ENCODE measurements around the gene PHACTR3.

Gene PHACTR3

DNA sequence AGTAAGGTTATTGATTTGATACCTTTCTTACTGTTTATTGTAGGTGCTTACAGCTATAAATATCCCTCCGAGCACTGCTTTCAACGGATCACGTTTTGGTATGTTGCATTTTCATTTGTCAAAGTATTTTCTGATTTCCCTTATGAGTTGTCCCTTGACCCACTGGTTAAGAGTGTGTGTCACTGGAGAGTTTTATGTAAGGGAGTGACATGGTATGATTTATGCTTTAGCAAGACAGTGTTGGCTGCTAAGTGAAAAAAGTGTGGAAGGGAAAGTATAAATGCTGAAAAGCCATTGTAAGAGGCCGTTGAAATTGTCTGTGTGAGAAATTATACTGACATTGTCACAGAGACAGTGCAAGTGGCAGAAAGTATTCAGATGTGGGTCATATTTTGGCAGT is 257.1 kb downstream of the PHACTR3 start:
- no peak overlapping the region for H2AFZ ChIP-seq (ENCODE audit: low read depth, low read length)
- no peak overlapping the region for H3K9ac ChIP-seq (ENCODE audit: low read length)
- H3K4ac ChIP-seq (ENCODE audit: low read depth in 1 of 2, low read length in 2 of 2), result no peak overlapping the region
- no peak overlapping the region for H2BK15ac ChIP-seq (ENCODE audit: low read depth, poor library complexity, severe bottlenecking)
- H3K27ac ChIP-seq (ENCODE audit: low read length, poor library complexity, severe bottlenecking), result no peak overlapping the region
- no peak overlapping the region for H2BK120ac ChIP-seq (ENCODE audit: low read depth, low read length)
- no peak overlapping the region for H3K4me3 ChIP-seq (ENCODE audit: insufficient read depth in 1 of 2, low read depth in 1 of 2, low read length in 2 of 2)
- H3K14ac ChIP-seq (ENCODE audit: low read length in 2 of 2), result no peak overlapping the region
- H3K23ac ChIP-seq (ENCODE audit: low read length in 2 of 2), result no peak overlapping the region
- no peaks in the 10 kb centered on the region for H3K4me1 ChIP-seq (ENCODE audit: control insufficient read depth, insufficient read depth, low read depth, low read length)
- H3K36me3 ChIP-seq (ENCODE audit: control insufficient read depth in 1 of 2, insufficient read depth in 2 of 2, low read depth in 1 of 2, low read length in 2 of 2), result no peaks in the 10 kb centered on the region
- no peak overlapping the region for H2BK12ac ChIP-seq (ENCODE audit: low read length in 2 of 2)
- H3K18ac ChIP-seq (ENCODE audit: low read depth in 1 of 2, low read length in 2 of 2), result no peak overlapping the region
- H3K4me2 ChIP-seq (ENCODE audit: low read length, poor library complexity, severe bottlenecking), result no peak overlapping the region
- H3K9me3 ChIP-seq (ENCODE audit: control insufficient read depth, low read length), result peaks cover 5% of the 10 kb centered on the region
- no peak overlapping the region for H2BK5ac ChIP-seq (ENCODE audit: low read depth, low read length, poor library complexity, severe bottlenecking)
- 73% methylated on average over 4 of the region's 4 CpGs for WGBS
- DNase-seq, result no peak
- H2AK5ac ChIP-seq (ENCODE audit: low read length, severe bottlenecking), result no peak overlapping the region
- no peaks in the 10 kb centered on the region for H3K79me1 ChIP-seq (replicated peaks; ENCODE audit: low read length, poor library complexity, severe bottlenecking)
- H4K91ac ChIP-seq (ENCODE audit: low read length), result no peak overlapping the region
- no peaks in the 10 kb centered on the region for H3K27me3 ChIP-seq (ENCODE audit: control insufficient read depth in 1 of 2, insufficient read depth in 1 of 2, low read length in 2 of 2)
- H4K8ac ChIP-seq (ENCODE audit: low read length), result no peak overlapping the region

DNA sequence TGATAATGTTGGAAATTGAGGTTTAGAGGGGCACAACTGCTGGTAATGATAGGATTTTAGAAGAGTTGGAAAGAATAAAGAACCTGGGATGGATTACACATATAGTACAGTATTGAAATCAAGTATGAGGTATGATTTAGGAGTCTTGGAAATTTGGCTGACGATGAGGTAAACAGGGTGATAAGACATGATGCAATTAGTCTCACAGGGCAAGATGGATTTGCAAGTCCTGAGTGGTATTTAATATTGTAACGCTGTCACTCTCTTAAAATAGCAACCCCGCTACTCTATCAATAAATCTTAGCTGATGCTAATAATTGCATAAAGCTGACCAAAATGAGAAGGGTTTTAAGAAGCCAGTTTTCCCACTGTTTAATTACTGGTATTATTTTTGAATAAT is 258.7 kb downstream of the PHACTR3 start:
- Histone ChIP-seq H3K36me3 (ENCODE audit: control insufficient read depth in 1 of 2, insufficient read depth in 2 of 2, low read depth in 1 of 2, low read length in 2 of 2) (no peaks in the 10 kb centered on the region), H2BK5ac (ENCODE audit: low read depth, low read length, poor library complexity, severe bottlenecking) (no peak overlapping the region), H3K9me3 (ENCODE audit: control insufficient read depth, low read length) (peaks cover 5% of the 10 kb centered on the region), H3K4me2 (ENCODE audit: low read length, poor library complexity, severe bottlenecking) (no peak overlapping the region), H4K8ac (ENCODE audit: low read length) (no peak overlapping the region), H2BK120ac (ENCODE audit: low read depth, low read length) (no peak overlapping the region), H2BK15ac (ENCODE audit: low read depth, poor library complexity, severe bottlenecking) (no peak overlapping the region), H3K23ac (ENCODE audit: low read length in 2 of 2) (no peak overlapping the region), H3K18ac (ENCODE audit: low read depth in 1 of 2, low read length in 2 of 2) (no peak overlapping the region), H2BK12ac (ENCODE audit: low read length in 2 of 2) (no peak overlapping the region), H3K4me3 (ENCODE audit: insufficient read depth in 1 of 2, low read depth in 1 of 2, low read length in 2 of 2) (no peak overlapping the region), H2AFZ (ENCODE audit: low read depth, low read length) (no peak overlapping the region), H3K27me3 (ENCODE audit: control insufficient read depth in 1 of 2, insufficient read depth in 1 of 2, low read length in 2 of 2) (no peaks in the 10 kb centered on the region), H3K14ac (ENCODE audit: low read length in 2 of 2) (no peak overlapping the region), H3K4me1 (ENCODE audit: control insufficient read depth, insufficient read depth, low read depth, low read length) (no peaks in the 10 kb centered on the region), H2AK5ac (ENCODE audit: low read length, severe bottlenecking) (no peak overlapping the region), H3K9ac (ENCODE audit: low read length) (no peak overlapping the region), H3K4ac (ENCODE audit: low read depth in 1 of 2, low read length in 2 of 2) (no peak overlapping the region), H4K91ac (ENCODE audit: low read length) (no peak overlapping the region), H3K27ac (ENCODE audit: low read length, poor library complexity, severe bottlenecking) (no peak overlapping the region), H3K79me1 (replicated peaks; ENCODE audit: low read length, poor library complexity, severe bottlenecking) (no peaks in the 10 kb centered on the region)
- WGBS, result 80% methylated on average over 1 of the region's 3 CpGs
- DNase-seq, result no peak

DNA sequence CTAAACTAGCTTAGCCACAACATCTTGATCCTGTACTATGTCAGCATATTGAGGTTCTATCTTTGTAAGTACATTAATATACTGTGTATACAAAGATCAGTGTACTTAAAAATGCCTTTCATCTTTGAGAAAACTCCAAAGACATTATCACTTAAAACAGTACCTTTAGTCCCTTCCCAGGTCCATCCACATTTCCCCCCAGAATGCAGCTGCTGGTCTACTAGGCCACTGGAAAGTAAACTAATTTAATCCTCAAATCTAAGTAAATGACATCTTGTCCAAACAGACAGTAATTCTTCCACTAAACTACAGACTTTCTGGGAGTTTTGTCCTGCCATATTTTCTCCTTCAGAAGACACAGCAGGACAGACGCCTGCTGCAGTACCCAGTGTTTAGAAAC is 260.4 kb downstream of the PHACTR3 start:
- H2BK15ac ChIP-seq (ENCODE audit: low read depth, poor library complexity, severe bottlenecking), result no peak overlapping the region
- 36% methylated on average over 1 of the region's 1 CpG for WGBS

GRCh38 chr20:59866338-59866737 is 262.0 kb downstream of the PHACTR3 start:
- Histone ChIP-seq H2AK5ac (ENCODE audit: low read length, severe bottlenecking) (no peak overlapping the region), H4K91ac (ENCODE audit: low read length) (no peak overlapping the region), H3K27me3 (ENCODE audit: control insufficient read depth in 1 of 2, insufficient read depth in 1 of 2, low read length in 2 of 2) (no peaks in the 10 kb centered on the region), H3K79me1 (replicated peaks; ENCODE audit: low read length, poor library complexity, severe bottlenecking) (no peaks in the 10 kb centered on the region), H3K4me2 (ENCODE audit: low read length, poor library complexity, severe bottlenecking) (no peak overlapping the region), H3K27ac (ENCODE audit: low read length, poor library complexity, severe bottlenecking) (no peak overlapping the region), H3K18ac (ENCODE audit: low read depth in 1 of 2, low read length in 2 of 2) (no peak overlapping the region), H3K4me3 (ENCODE audit: insufficient read depth in 1 of 2, low read depth in 1 of 2, low read length in 2 of 2) (no peak overlapping the region), H4K8ac (ENCODE audit: low read length) (no peak overlapping the region), H2BK15ac (ENCODE audit: low read depth, poor library complexity, severe bottlenecking) (no peak overlapping the region), H2BK12ac (ENCODE audit: low read length in 2 of 2) (no peak overlapping the region), H2BK5ac (ENCODE audit: low read depth, low read length, poor library complexity, severe bottlenecking) (no peak overlapping the region), H2AFZ (ENCODE audit: low read depth, low read length) (no peak overlapping the region), H3K9ac (ENCODE audit: low read length) (no peak overlapping the region), H3K4ac (ENCODE audit: low read depth in 1 of 2, low read length in 2 of 2) (no peak overlapping the region), H3K23ac (ENCODE audit: low read length in 2 of 2) (no peak overlapping the region), H3K14ac (ENCODE audit: low read length in 2 of 2) (no peak overlapping the region), H3K36me3 (ENCODE audit: control insufficient read depth in 1 of 2, insufficient read depth in 2 of 2, low read depth in 1 of 2, low read length in 2 of 2) (no peaks in the 10 kb centered on the region), H2BK120ac (ENCODE audit: low read depth, low read length) (no peak overlapping the region), H3K9me3 (ENCODE audit: control insufficient read depth, low read length) (no peaks in the 10 kb centered on the region), H3K4me1 (ENCODE audit: control insufficient read depth, insufficient read depth, low read depth, low read length) (no peaks in the 10 kb centered on the region)
- DNase-seq, result no peak
- no CpG with 5 or more reads among the region's 3 CpGs for WGBS

More for the DNA sequence above, 260.4 kb downstream of the PHACTR3 start:
- no peak overlapping the region for H3K27ac ChIP-seq (ENCODE audit: low read length, poor library complexity, severe bottlenecking)
- H3K18ac ChIP-seq (ENCODE audit: low read depth in 1 of 2, low read length in 2 of 2), result no peak overlapping the region
- H3K4me3 ChIP-seq (ENCODE audit: insufficient read depth in 1 of 2, low read depth in 1 of 2, low read length in 2 of 2), result no peak overlapping the region
- no peaks in the 10 kb centered on the region for H3K9me3 ChIP-seq (ENCODE audit: control insufficient read depth, low read length)
- no peak overlapping the region for H3K4me2 ChIP-seq (ENCODE audit: low read length, poor library complexity, severe bottlenecking)
- H4K8ac ChIP-seq (ENCODE audit: low read length), result no peak overlapping the region
- no peaks in the 10 kb centered on the region for H3K27me3 ChIP-seq (ENCODE audit: control insufficient read depth in 1 of 2, insufficient read depth in 1 of 2, low read length in 2 of 2)
- H2BK120ac ChIP-seq (ENCODE audit: low read depth, low read length), result no peak overlapping the region
- H3K14ac ChIP-seq (ENCODE audit: low read length in 2 of 2), result no peak overlapping the region
- H3K23ac ChIP-seq (ENCODE audit: low read length in 2 of 2), result no peak overlapping the region
- H2BK12ac ChIP-seq (ENCODE audit: low read length in 2 of 2), result no peak overlapping the region
- no peak overlapping the region for H2AK5ac ChIP-seq (ENCODE audit: low read length, severe bottlenecking)
- H3K4ac ChIP-seq (ENCODE audit: low read depth in 1 of 2, low read length in 2 of 2), result no peak overlapping the region
- H2AFZ ChIP-seq (ENCODE audit: low read depth, low read length), result no peak overlapping the region
- H3K9ac ChIP-seq (ENCODE audit: low read length), result no peak overlapping the region
- H2BK5ac ChIP-seq (ENCODE audit: low read depth, low read length, poor library complexity, severe bottlenecking), result no peak overlapping the region
- no peak overlapping the region for H4K91ac ChIP-seq (ENCODE audit: low read length)
- no peaks in the 10 kb centered on the region for H3K79me1 ChIP-seq (replicated peaks; ENCODE audit: low read length, poor library complexity, severe bottlenecking)
- H3K4me1 ChIP-seq (ENCODE audit: control insufficient read depth, insufficient read depth, low read depth, low read length), result no peaks in the 10 kb centered on the region
- DNase-seq, result no peak
- H3K36me3 ChIP-seq (ENCODE audit: control insufficient read depth in 1 of 2, insufficient read depth in 2 of 2, low read depth in 1 of 2, low read length in 2 of 2), result no peaks in the 10 kb centered on the region
